C4-2B (cell line): Measurements from ENCODE around the gene LATS2.

Experiments used
- H3K27ac ChIP-seq: fragments of 450-650 bp; 2 replicates; pipeline ENCODE4 v1.5.1; 2017
- CTCF ChIP-seq: fragments of 450-650 bp; conservative IDR thresholded peaks from 2 replicates; pipeline ENCODE4 v1.5.1; 2017; ENCODE audit warnings: mild to moderate bottlenecking
- ZFX ChIP-seq: fragments of 450-650 bp; IDR thresholded peaks from 2 replicates; pipeline ENCODE4 v1.6.1; 2017

LATS2 gene

DNA sequence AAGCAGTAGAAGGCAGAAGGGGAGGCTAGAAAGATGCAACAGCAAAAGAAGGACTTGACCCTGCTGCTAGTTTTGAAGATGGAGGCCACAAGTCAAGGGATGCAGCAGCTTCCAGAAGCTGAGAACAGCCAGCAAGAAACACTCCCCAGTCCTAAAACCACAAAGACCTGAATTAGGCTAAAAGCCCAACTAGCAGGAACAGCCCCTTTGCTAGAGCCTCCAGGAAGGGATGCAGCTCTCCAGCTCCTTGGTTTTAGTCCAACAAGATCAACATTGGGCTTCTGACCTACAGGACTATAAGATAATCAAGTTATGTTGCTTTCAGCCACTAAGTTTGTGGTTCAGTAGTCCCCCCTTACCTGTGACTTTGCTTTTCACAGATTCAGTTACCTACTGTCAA lies 10.5 kb upstream of the LATS2 start:
- TF ChIP-seq CTCF (no peak), ZFX (no peak)
- peak overlapping the region; percentile 49; the same call in 1 of the 2 replicates for H3K27ac ChIP-seq

DNA sequence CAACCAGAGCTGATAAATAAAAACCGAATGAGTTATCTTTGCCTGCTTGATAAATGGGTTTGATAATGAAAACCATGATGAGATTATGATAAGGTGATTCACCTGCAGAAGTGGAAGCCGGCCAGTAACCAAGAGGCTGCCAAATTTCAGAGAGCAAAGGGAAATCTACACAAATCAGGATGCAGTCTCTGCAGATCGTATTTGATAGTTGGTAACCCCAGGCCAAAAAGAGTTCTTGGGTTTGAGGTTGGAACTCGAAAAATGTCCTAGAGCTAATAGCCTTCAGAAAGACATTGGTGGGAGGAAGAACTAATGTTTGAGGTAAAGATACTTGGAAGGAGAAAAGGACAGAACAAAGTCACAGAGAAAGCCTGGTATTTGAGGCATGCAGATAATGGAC lies 9.6 kb upstream of the LATS2 start:
- TF ChIP-seq CTCF = no peak
- TF ChIP-seq ZFX = no peak
- H3K27ac ChIP-seq = peak overlapping the region; percentile 49; the same call in 1 of the 2 replicates

DNA sequence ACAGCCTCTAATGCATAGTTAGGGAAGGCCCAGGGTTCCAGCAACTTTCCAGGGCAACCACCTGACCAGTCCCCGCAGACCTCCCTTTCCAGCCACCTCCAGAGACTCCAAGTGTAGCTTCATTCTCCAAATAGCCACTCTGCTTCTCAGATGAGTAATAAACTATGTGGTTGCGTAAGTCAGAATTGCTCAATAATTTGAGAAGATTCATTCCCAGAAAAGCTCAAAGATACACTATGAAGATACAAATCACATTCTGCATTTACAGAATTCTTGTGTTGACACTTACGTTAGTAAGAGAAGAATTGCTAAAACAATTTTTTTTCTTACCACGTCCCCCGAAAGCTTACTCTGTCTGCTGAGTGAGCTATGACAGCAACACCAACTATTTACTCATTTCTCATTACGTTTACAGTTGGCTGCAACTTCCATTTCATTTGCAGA lies 8.2 kb upstream of the LATS2 start:
- no peak for TF ChIP-seq CTCF
- no peak for TF ChIP-seq ZFX
- no peak overlapping the region for H3K27ac ChIP-seq

GRCh38 chr13:21067848-21068247 lies 6.5 kb upstream of the LATS2 start:
- H3K27ac ChIP-seq = no peak overlapping the region
- no peak for TF ChIP-seq CTCF
- no peak for TF ChIP-seq ZFX

- H3K27ac ChIP-seq = no peak overlapping the region
- 0 out of 2 replicates have a peak, but pooled peaks have one; percentile 15 for TF ChIP-seq ZFX
- no peak for TF ChIP-seq CTCF
These were observed 5.6 kb upstream of the LATS2 start for GRCh38 chr13:21066946-21067345.

- TF ChIP-seq ZFX = no peak
- no peak for TF ChIP-seq CTCF
- H3K27ac ChIP-seq = no peak overlapping the region
These were observed 4.3 kb upstream of the LATS2 start for GRCh38 chr13:21065686-21066085.

GRCh38 chr13:21063031-21063430 lies 1.6 kb upstream of the LATS2 start:
- no peak overlapping the region for H3K27ac ChIP-seq

More at GRCh38 chr13:21063031-21063430, 1.6 kb upstream of the LATS2 start:
- no peak for TF ChIP-seq ZFX
- TF ChIP-seq CTCF = no peak
